Thoracic aorta (tissue), 2 donors: ENCODE data around the gene NEDD4L. TPM values are rescaled to one million over a fixed set of nuclear protein-coding genes. Genes with fewer than 3 reads are reported as not detected.

Experiments used
- ATAC-seq: fragments of 150-250 bp; one replicate; pipeline ENCODE4 v1.8.0; 2017; ENCODE audit warnings: low read depth; ENCODE audit not compliant: insufficient number of reproducible peaks, low FRiP score
- DNase-seq: peaks from one replicate; pipeline ENCODE4 v3.0.0-alpha.2; 2020; ENCODE audit warnings: low spot score
- H3K27ac ChIP-seq, 2 donors: fragments of 200-600 bp; sonication (generic); 1 replicate in 1 of 2; 2 replicates in 1 of 2; pipeline ENCODE4 v1.5.1; 2016; ENCODE audit warnings: mild to moderate bottlenecking in 2 of 2, moderate library complexity in 2 of 2
- H3K27me3 ChIP-seq: fragments of 200-600 bp; sonication (generic); replicated peaks from 2 replicates; pipeline ENCODE4 v1.6.0; 2016; ENCODE audit warnings: mild to moderate bottlenecking; ENCODE audit not compliant: insufficient read depth
- H3K36me3 ChIP-seq: fragments of 200-600 bp; sonication (generic); one replicate; pipeline ENCODE4 v1.5.1; 2016
- H3K4me1 ChIP-seq, 2 donors: fragments of 200-600 bp; sonication (generic); 1 replicate in 1 of 2; 2 replicates in 1 of 2; pipeline versions ENCODE4 v1.5.1 to v1.6.0; 2016; ENCODE audit warnings: low read depth in 2 of 2, mild to moderate bottlenecking in 1 of 2; ENCODE audit not compliant: control insufficient read depth in 1 of 2
- H3K4me3 ChIP-seq: fragments of 200-600 bp; sonication (generic); 2 replicates; pipeline ENCODE4 v1.5.1; 2016; ENCODE audit warnings: mild to moderate bottlenecking
- H3K9me3 ChIP-seq: fragments of 200-600 bp; sonication (generic); 2 replicates; pipeline ENCODE4 v1.5.1; 2016
- total RNA-seq, 2 donors: library from RNA; depleted of rRNA; stranded (reverse); fragments of >200 nt; gene quantifications; one replicate each; pipeline versions ENCODE4 v1.1.0 to v1.2.3, GENCODE V29; 2016
- TF ChIP-seq, protein P1 (sequence below): fragments of 200-600 bp; sonication (generic); IDR thresholded peaks from one replicate; pipeline ENCODE4 v1.5.1; 2019; ENCODE audit warnings: antibody characterized with exemption

Gene NEDD4L
- total RNA-seq, 2 donors from 2014 or later, result 13.9 to 22.9 TPM

GRCh38 chr18:58350526-58350925, 306.5 kb downstream of the NEDD4L start:
- Histone ChIP-seq H3K9me3 (no peaks in the 10 kb centered on the region), H3K27ac (no peak overlapping the region), H3K4me3 (no peak overlapping the region), H3K4me1 (no peaks in the 10 kb centered on the region), H3K27me3 (no peaks in the 10 kb centered on the region), H3K36me3 (no peaks in the 10 kb centered on the region)
- no peak for DNase-seq
- no peak for ATAC-seq
- TF ChIP-seq, protein P1, sequence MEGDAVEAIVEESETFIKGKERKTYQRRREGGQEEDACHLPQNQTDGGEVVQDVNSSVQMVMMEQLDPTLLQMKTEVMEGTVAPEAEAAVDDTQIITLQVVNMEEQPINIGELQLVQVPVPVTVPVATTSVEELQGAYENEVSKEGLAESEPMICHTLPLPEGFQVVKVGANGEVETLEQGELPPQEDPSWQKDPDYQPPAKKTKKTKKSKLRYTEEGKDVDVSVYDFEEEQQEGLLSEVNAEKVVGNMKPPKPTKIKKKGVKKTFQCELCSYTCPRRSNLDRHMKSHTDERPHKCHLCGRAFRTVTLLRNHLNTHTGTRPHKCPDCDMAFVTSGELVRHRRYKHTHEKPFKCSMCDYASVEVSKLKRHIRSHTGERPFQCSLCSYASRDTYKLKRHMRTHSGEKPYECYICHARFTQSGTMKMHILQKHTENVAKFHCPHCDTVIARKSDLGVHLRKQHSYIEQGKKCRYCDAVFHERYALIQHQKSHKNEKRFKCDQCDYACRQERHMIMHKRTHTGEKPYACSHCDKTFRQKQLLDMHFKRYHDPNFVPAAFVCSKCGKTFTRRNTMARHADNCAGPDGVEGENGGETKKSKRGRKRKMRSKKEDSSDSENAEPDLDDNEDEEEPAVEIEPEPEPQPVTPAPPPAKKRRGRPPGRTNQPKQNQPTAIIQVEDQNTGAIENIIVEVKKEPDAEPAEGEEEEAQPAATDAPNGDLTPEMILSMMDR, result no peak

- no peaks in the 10 kb centered on the region for H3K4me1 ChIP-seq
- DNase-seq, result no peak
- no peak overlapping the region for H3K4me3 ChIP-seq
- no peaks in the 10 kb centered on the region for H3K36me3 ChIP-seq
- ATAC-seq, result no peak
- no peaks in the 10 kb centered on the region for H3K9me3 ChIP-seq
- no peak overlapping the region for H3K27ac ChIP-seq
- TF ChIP-seq, protein P1, result no peak
- H3K27me3 ChIP-seq, result no peaks in the 10 kb centered on the region
These were observed 307.8 kb downstream of the NEDD4L start for GRCh38 chr18:58351776-58352175.

DNA sequence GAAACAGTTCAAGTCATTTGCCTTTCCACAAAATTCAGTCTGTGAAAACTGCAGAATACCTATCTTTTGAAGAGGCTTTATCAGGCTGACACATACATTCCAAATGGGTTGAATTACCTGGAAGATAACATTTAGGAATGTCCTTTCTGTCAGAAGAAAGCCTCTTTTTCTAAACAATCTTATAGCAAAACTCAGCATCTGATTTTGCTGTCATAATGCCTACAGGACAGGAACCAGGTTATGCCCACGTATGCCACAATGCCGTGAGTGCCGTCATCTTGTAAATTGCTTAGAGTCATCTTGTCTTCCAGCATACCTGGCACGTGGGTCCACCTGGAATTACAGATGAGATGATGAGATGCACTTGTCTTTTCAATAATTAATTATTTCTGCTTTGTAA, 309.6 kb downstream of the NEDD4L start:
- no peak overlapping the region for H3K4me3 ChIP-seq
- no peaks in the 10 kb centered on the region for H3K9me3 ChIP-seq
- TF ChIP-seq, protein P1, result no peak
- H3K36me3 ChIP-seq, result no peaks in the 10 kb centered on the region
- no peak for DNase-seq
- H3K27me3 ChIP-seq, result no peaks in the 10 kb centered on the region
- no peak for ATAC-seq
- no peaks in the 10 kb centered on the region for H3K4me1 ChIP-seq
- H3K27ac ChIP-seq, result no peak overlapping the region

DNA sequence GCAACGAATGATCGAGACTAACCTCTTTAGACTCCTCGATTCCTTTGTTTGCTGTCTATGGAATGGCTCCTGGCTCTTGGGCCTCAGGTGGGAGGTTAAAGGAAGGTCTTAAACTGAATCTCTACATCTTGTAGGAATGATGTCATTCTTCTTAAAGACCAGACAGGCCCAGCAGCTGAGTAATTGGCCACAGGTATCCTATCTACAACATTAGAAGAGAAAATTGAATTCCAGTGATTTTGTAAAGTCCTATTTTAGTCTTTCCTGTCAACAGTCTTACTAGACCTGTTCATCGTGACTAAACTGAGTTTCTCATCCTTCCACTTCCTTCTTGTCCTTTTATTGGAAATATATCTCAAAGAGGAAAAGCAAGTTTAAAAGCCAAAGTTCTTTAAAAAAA, 310.0 kb downstream of the NEDD4L start:
- DNase-seq (no peak), ATAC-seq (no peak)
- Histone ChIP-seq H3K4me3 (no peak overlapping the region), H3K36me3 (no peaks in the 10 kb centered on the region), H3K4me1 (no peaks in the 10 kb centered on the region), H3K27me3 (no peaks in the 10 kb centered on the region), H3K9me3 (no peaks in the 10 kb centered on the region), H3K27ac (no peak overlapping the region)
- TF ChIP-seq, protein P1, result no peak

DNA sequence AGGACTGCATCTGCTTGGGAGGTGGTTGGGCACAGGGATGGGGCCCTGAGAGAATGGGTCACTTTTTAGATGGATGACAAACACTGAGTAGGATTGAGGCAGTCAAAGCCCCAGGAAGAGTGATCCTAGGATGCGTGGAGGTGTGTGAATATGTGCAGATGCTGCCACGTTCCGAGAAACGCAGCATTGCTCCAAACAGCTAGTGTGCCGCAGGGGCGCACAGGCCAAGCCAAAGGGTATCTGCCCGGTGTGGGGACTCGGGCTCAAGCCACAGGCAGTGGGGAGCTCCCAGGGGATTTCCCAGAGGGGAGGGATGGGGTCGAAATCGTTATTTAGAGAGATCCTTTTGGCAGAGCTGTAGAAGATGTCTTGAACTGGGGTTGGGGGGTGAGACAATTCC, 310.8 kb downstream of the NEDD4L start:
- TF ChIP-seq, protein P1, result no peak
- Histone ChIP-seq H3K27ac (no peak overlapping the region), H3K4me3 (no peak overlapping the region), H3K9me3 (no peaks in the 10 kb centered on the region), H3K4me1 (no peaks in the 10 kb centered on the region), H3K27me3 (no peaks in the 10 kb centered on the region), H3K36me3 (no peaks in the 10 kb centered on the region)
- no peak for DNase-seq
- ATAC-seq, result no peak
